ENCODE measurements around the gene PROZ. TPM values are rescaled to one million over a fixed set of nuclear protein-coding genes. Genes with fewer than 3 reads are reported as not detected.
"Not testable (repeated sequence)": the region's sequence is repeated elsewhere in the genome, so short reads cannot be mapped to it uniquely, and the experiment has no call there.

The PROZ gene
- total RNA-seq, 2 donors from 2014 or later = not detected

DNA sequence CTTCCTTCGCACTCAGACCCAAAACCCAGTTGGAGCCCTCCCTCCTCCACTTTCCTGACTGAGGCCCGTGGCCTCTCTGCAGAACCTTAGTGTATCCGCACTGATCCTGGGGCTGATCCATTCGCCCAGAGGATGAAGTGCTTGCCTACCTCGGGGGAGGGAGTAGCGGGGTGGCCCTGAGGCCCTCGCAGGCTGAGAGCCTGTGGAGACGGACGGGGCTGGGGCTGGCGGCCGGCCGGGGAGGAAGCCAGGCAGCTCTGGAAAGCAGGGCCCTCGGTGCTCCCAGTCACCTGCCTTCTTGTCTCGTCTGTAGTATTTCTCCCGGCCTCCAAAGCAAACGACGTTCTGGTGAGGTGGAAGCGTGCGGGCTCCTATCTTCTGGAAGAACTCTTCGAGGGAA is 1.3 kb downstream of the PROZ start:
- no peak overlapping the region for H3K27ac ChIP-seq
- intact Hi-C loops (cut with DNase I) = loop anchor here (5.0 to 10.0 kb wide), 3 partner anchors 48 to 335 kb away; partner anchors contain the start of genes CUL4A, DCUN1D2, LAMP1 and PCID2
- DNase-seq (ENCODE audit: low spot score) = no peak
- WGBS = 85% methylated on average over 20 of the region's 20 CpGs
- H3K4me1 ChIP-seq (replicated peaks) = no peaks in the 10 kb centered on the region
- H3K27me3 ChIP-seq (replicated peaks; ENCODE audit: insufficient read depth) = no peaks in the 10 kb centered on the region
- no peaks in the 10 kb centered on the region for H3K36me3 ChIP-seq
- H3K4me3 ChIP-seq = no peak overlapping the region
- TF ChIP-seq POLR2A (IDR thresholded peaks at IDR 0.05) = no peak
- no peak for TF ChIP-seq POLR2AphosphoS5 (IDR thresholded peaks at IDR 0.05)
- TF ChIP-seq, protein P1, sequence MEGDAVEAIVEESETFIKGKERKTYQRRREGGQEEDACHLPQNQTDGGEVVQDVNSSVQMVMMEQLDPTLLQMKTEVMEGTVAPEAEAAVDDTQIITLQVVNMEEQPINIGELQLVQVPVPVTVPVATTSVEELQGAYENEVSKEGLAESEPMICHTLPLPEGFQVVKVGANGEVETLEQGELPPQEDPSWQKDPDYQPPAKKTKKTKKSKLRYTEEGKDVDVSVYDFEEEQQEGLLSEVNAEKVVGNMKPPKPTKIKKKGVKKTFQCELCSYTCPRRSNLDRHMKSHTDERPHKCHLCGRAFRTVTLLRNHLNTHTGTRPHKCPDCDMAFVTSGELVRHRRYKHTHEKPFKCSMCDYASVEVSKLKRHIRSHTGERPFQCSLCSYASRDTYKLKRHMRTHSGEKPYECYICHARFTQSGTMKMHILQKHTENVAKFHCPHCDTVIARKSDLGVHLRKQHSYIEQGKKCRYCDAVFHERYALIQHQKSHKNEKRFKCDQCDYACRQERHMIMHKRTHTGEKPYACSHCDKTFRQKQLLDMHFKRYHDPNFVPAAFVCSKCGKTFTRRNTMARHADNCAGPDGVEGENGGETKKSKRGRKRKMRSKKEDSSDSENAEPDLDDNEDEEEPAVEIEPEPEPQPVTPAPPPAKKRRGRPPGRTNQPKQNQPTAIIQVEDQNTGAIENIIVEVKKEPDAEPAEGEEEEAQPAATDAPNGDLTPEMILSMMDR (IDR thresholded peaks at IDR 0.05) = no peak
- no peaks in the 10 kb centered on the region for H3K9me3 ChIP-seq

GRCh38 chr13:113160983-113161382 is 2.5 kb downstream of the PROZ start:
- no peak overlapping the region for H3K4me3 ChIP-seq
- no peaks in the 10 kb centered on the region for H3K4me1 ChIP-seq (replicated peaks)
- no peaks in the 10 kb centered on the region for H3K36me3 ChIP-seq
- no peak overlapping the region for H3K27ac ChIP-seq
- H3K27me3 ChIP-seq (replicated peaks; ENCODE audit: insufficient read depth) = no peaks in the 10 kb centered on the region
- intact Hi-C loops (cut with DNase I) = no loop called here
- DNase-seq (ENCODE audit: low spot score) = no peak
- TF ChIP-seq POLR2A (IDR thresholded peaks at IDR 0.05) = no peak
- no peak for TF ChIP-seq POLR2AphosphoS5 (IDR thresholded peaks at IDR 0.05)
- TF ChIP-seq, protein P1 (IDR thresholded peaks at IDR 0.05) = no peak
- 69% methylated on average over 12 of the region's 12 CpGs for WGBS
- no peaks in the 10 kb centered on the region for H3K9me3 ChIP-seq

- no peak for TF ChIP-seq POLR2AphosphoS5 (IDR thresholded peaks at IDR 0.05)
- no peak for TF ChIP-seq POLR2A (IDR thresholded peaks at IDR 0.05)
- TF ChIP-seq, protein P1 (IDR thresholded peaks at IDR 0.05) = no peak
- Histone ChIP-seq H3K9me3 (no peaks in the 10 kb centered on the region), H3K27ac (no peak overlapping the region), H3K4me3 (no peak overlapping the region), H3K36me3 (no peaks in the 10 kb centered on the region), H3K4me1 (replicated peaks) (no peaks in the 10 kb centered on the region), H3K27me3 (replicated peaks; ENCODE audit: insufficient read depth) (no peaks in the 10 kb centered on the region)
- no peak for DNase-seq (ENCODE audit: low spot score)
- WGBS = 44% methylated on average over 16 of the region's 16 CpGs
- intact Hi-C loops (cut with DNase I) = no loop called here
Measured at GRCh38 chr13:113161433-113161832, 3.0 kb downstream of the PROZ start.

- H3K4me3 ChIP-seq; H3K27me3 ChIP-seq (replicated peaks; ENCODE audit: insufficient read depth); H3K9me3 ChIP-seq; DNase-seq (ENCODE audit: low spot score); H3K36me3 ChIP-seq; H3K4me1 ChIP-seq (replicated peaks); intact Hi-C loops (cut with DNase I); H3K27ac ChIP-seq: not testable (repeated sequence)
- WGBS = 14% methylated on average over 8 of the region's 13 CpGs
Measured at GRCh38 chr13:113161975-113162374, 3.5 kb downstream of the PROZ start.

DNA sequence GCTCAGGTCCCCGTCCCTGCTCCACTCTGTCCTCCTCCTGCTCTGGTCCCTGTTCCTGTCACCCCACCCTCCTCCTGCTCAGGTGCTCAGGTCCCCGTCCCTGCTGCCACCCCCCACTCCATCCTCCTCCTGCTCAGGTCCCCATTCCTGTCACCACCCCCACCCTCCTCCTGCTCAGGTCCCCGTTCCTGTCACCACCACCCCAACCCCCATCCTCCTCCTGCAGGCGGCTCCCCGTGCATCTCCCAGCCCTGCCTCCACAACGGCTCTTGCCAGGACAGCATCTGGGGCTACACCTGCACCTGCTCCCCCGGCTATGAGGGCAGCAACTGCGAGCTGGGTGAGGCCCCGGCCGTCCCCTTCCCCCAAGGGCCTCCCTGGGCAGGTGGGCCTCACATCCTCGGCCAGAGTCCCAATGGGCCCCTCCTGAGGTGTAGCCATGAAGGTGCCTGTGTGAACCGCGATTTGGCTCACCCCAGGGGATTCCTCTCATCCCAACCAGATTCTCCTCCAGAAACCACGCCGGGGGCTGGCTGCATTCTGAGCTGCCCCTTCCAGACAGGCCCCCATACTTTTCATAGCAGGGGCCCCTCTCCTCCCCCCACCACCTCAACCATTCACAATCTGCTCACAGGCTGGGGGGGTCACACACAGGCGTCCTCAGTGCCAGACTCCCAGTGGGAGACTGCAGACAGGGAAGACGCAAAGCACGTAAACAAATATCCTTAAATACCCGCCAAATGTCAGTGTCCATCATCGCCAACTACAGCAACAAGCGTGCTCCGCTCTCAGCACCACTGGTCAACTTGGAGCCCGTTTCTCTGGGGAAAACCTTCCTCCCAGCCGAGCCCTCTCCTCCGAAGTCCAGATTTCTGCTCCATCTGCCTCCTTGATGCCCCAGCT is 4.6 kb downstream of the PROZ start:
- H3K4me1 ChIP-seq (replicated peaks) = no peaks in the 10 kb centered on the region
- 31% methylated on average over 25 of the region's 25 CpGs for WGBS
- H3K27ac ChIP-seq = no peak overlapping the region
- intact Hi-C loops (cut with DNase I) = no loop called here
- H3K4me3 ChIP-seq = no peak overlapping the region
- no peak for DNase-seq (ENCODE audit: low spot score)
- TF ChIP-seq POLR2A (IDR thresholded peaks at IDR 0.05) (no peak), POLR2AphosphoS5 (IDR thresholded peaks at IDR 0.05) (no peak)
- TF ChIP-seq, protein P1 (IDR thresholded peaks at IDR 0.05) = no peak
- H3K36me3 ChIP-seq = no peaks in the 10 kb centered on the region
- no peaks in the 10 kb centered on the region for H3K9me3 ChIP-seq
- H3K27me3 ChIP-seq (replicated peaks; ENCODE audit: insufficient read depth) = no peaks in the 10 kb centered on the region
